ENCODE data around the gene METTL26.

- TF ChIP-seq CTCF (IDR thresholded peaks at IDR 0.05) (no peak), EZH2 (IDR thresholded peaks at IDR 0.05) (no peak), EZH2phosphoT487 (IDR thresholded peaks at IDR 0.05) (no peak)
Measured at GRCh38 chr16:649631-650030, 13.5 kb upstream of the METTL26 start.
